HEK293T (cell line): ENCODE measurements around the gene OR8K1.

Source experiments
- CTCF ChIA-PET: fragments of 350-600 bp; formaldehyde crosslinking; extraction: SDS; loops from one replicate; lab custom pipeline; 2021; ENCODE audit warnings: antibody characterized with exemption, inconsistent platforms; lab: Yijun Ruan, JAX
- POLR2A ChIA-PET: fragments of 350-600 bp; formaldehyde crosslinking; extraction: SDS; loops from one replicate; lab custom pipeline; 2020; ENCODE audit warnings: antibody characterized with exemption, inconsistent platforms; lab: Yijun Ruan, JAX
- DNase-seq: peaks from one replicate; pipeline ENCODE4 v3.0.0; 2012; ENCODE audit warnings: mixed read lengths; ENCODE audit errors: extremely low spot score
- ARNT ChIP-seq: fragments of 450-650 bp; IDR thresholded peaks from 2 replicates; pipeline ENCODE4 v1.6.1; 2017; ENCODE audit warnings: mild to moderate bottlenecking
- BHLHE40 ChIP-seq: fragments of 450-650 bp; IDR thresholded peaks from 2 replicates; pipeline ENCODE4 v1.6.1; 2016; ENCODE audit warnings: mild to moderate bottlenecking, moderate library complexity, borderline replicate concordance
- CTBP1 ChIP-seq: fragments of 450-650 bp; IDR thresholded peaks from 2 replicates; pipeline ENCODE4 v1.6.1; 2016; ENCODE audit warnings: borderline replicate concordance
- ELF4 ChIP-seq: fragments of 450-650 bp; IDR thresholded peaks from 2 replicates; pipeline ENCODE4 v1.6.1; 2017; ENCODE audit warnings: antibody characterized with exemption
- FOXA1 ChIP-seq: fragments of 450-650 bp; IDR thresholded peaks from 2 replicates; pipeline ENCODE4 v1.6.1; 2016; ENCODE audit warnings: mild to moderate bottlenecking
- FOXK2 ChIP-seq: fragments of 450-650 bp; IDR thresholded peaks from 2 replicates; pipeline ENCODE4 v1.6.1; 2016; ENCODE audit warnings: mild to moderate bottlenecking
- FOXM1 ChIP-seq: fragments of 450-650 bp; IDR thresholded peaks from 2 replicates; pipeline ENCODE4 v1.6.1; 2017; ENCODE audit warnings: mild to moderate bottlenecking, borderline replicate concordance
- HDGF ChIP-seq: fragments of 450-650 bp; IDR thresholded peaks from 2 replicates; pipeline ENCODE4 v1.6.1; 2017; ENCODE audit warnings: antibody characterized with exemption, borderline replicate concordance
- L3MBTL2 ChIP-seq: fragments of 450-650 bp; conservative IDR thresholded peaks from 2 replicates; pipeline ENCODE4 v1.6.1; 2016; ENCODE audit warnings: mild to moderate bottlenecking
- LEF1 ChIP-seq: fragments of 450-650 bp; IDR thresholded peaks from 2 replicates; pipeline ENCODE4 v1.6.1; 2017; ENCODE audit warnings: mild to moderate bottlenecking, borderline replicate concordance
- NFRKB ChIP-seq: fragments of 450-650 bp; IDR thresholded peaks from 2 replicates; pipeline ENCODE4 v1.6.1; 2016; ENCODE audit warnings: mild to moderate bottlenecking, moderate library complexity
- SP1 ChIP-seq: fragments of 450-650 bp; IDR thresholded peaks from 2 replicates; pipeline ENCODE4 v1.6.1; 2017
- SUZ12 ChIP-seq: fragments of 450-650 bp; IDR thresholded peaks from 2 replicates; pipeline ENCODE4 v1.6.1; 2016; ENCODE audit warnings: mild to moderate bottlenecking
- TARDBP ChIP-seq: fragments of 450-650 bp; IDR thresholded peaks from 2 replicates; pipeline ENCODE4 v1.6.1; 2016
- ZNF384 ChIP-seq: fragments of 450-650 bp; IDR thresholded peaks from 2 replicates; pipeline ENCODE4 v1.6.1; 2016
- TF ChIP-seq, protein P1 (sequence below): fragments of 450-650 bp; IDR thresholded peaks from 2 replicates; pipeline ENCODE4 v1.6.1; 2016

OR8K1 gene

DNA sequence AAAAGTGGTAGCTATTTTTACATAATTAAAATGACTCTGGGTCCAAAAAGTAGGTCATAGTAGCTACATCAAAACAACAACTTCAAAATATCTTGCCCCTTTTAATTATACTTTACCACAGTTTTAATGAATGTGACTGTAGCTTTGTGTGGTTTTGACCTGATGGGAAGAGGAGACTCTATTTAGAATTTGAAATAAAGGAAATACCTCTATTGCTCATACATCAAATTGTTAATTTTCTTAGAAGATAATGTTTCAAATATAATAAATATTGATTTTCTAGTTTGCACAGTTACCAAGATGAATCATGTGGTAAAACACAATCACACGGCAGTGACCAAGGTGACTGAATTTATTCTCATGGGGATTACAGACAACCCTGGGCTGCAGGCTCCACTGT lies at the start of gene OR8K1:
OR8K1 (plus strand) TSS at position 301 of the 400 bp plus-strand sequence; CDS start at position 301, 0 bp downstream.
- POLR2A ChIA-PET = no interaction called here
- CTCF ChIA-PET = no interaction called here
- no peak for TF ChIP-seq ZNF384
- TF ChIP-seq TARDBP = no peak
- TF ChIP-seq NFRKB = no peak
- no peak for TF ChIP-seq BHLHE40
- TF ChIP-seq FOXK2 = no peak
- TF ChIP-seq ELF4 = no peak
- no peak for TF ChIP-seq SP1
- TF ChIP-seq HDGF = no peak
- no peak for TF ChIP-seq CTBP1
- TF ChIP-seq ARNT = no peak
- no peak for TF ChIP-seq FOXM1
- no peak for TF ChIP-seq L3MBTL2
- TF ChIP-seq, protein P1, sequence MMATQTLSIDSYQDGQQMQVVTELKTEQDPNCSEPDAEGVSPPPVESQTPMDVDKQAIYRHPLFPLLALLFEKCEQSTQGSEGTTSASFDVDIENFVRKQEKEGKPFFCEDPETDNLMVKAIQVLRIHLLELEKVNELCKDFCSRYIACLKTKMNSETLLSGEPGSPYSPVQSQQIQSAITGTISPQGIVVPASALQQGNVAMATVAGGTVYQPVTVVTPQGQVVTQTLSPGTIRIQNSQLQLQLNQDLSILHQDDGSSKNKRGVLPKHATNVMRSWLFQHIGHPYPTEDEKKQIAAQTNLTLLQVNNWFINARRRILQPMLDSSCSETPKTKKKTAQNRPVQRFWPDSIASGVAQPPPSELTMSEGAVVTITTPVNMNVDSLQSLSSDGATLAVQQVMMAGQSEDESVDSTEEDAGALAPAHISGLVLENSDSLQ = no peak
- no peak for TF ChIP-seq SUZ12
- no peak for DNase-seq

DNA sequence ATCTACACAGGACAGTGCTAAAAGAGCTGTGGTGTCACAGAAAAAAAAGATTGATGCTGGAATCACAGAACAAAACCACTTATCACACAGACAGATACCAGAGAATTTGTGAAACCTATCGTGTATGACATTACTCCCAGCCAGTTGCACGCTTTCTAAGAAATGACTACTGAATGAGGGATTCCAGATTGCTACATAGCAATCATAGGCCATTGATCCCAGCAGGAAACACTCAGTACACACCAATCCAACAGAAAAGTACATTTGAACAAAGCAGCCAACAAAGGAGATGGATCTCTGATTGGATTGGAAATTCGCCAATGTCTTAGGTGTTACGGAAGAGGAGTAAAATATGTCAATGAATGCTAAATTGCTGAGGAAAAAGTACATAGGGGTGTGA lies 48.9 kb upstream of the OR8K1 start:
- DNase-seq = no peak
- TF ChIP-seq BHLHE40 = no peak
- TF ChIP-seq ELF4 = no peak
- TF ChIP-seq FOXK2 = no peak
- TF ChIP-seq, protein P1 = no peak
- TF ChIP-seq L3MBTL2 = no peak
- no peak for TF ChIP-seq SP1
- TF ChIP-seq ARNT = no peak
- no peak for TF ChIP-seq ZNF384
- no peak for TF ChIP-seq FOXM1
- TF ChIP-seq HDGF = no peak
- no peak for TF ChIP-seq LEF1
- TF ChIP-seq TARDBP = no peak
- no peak for TF ChIP-seq SUZ12
- TF ChIP-seq FOXA1 = no peak
- TF ChIP-seq NFRKB = no peak
- TF ChIP-seq CTBP1 = no peak
- CTCF ChIA-PET = interaction anchor here (0.7 kb wide), 1 partner anchor 80 kb away, joined by 3 read pairs; no protein-coding TSS in a partner anchor
- POLR2A ChIA-PET = no interaction called here

DNA sequence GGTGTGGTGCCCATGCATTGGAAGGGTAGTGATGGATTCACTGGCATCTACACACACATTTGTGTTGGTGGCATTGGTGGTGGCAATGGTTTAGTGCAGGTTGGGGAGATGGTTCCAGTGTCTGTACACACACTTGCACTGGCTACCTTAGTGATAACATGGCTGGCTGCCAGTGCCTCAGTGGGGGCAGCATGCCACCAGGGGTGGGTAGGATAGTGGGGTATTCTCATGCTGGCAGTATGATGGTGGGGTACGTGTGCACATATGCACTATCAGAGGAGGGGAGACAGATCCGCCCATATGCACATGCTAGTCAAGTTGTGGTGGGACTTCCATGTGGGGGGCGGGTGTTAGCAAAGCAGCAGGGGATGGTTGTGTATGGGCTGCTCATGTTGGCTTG lies 38.0 kb upstream of the OR8K1 start:
- no peak for DNase-seq
- POLR2A ChIA-PET = no interaction called here
- CTCF ChIA-PET = no interaction called here
- TF ChIP-seq FOXM1 = no peak
- no peak for TF ChIP-seq HDGF
- TF ChIP-seq ZNF384 = no peak
- no peak for TF ChIP-seq NFRKB
- TF ChIP-seq BHLHE40 = no peak
- TF ChIP-seq, protein P1 = no peak
- TF ChIP-seq ELF4 = no peak
- no peak for TF ChIP-seq SUZ12
- no peak for TF ChIP-seq ARNT
- no peak for TF ChIP-seq LEF1
- no peak for TF ChIP-seq FOXK2
- no peak for TF ChIP-seq FOXA1
- no peak for TF ChIP-seq SP1
- no peak for TF ChIP-seq L3MBTL2

DNA sequence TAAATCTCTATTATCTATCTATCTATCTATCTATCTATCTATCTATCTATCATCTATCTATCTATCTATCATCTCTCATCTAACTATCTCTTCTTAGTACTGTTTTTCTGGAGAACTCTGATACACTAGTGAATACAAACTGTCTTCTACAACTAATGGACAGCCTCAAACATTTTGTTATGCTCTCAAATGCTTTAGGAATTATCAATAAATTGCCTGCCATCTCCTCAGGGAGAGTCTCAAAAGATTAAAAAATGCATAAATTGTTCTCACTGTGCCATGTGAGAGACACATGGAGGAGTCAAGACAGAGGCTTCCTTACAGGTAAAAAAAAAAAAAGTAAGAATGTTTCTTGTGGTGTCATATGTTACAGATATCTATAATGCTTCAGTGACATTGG lies 31.0 kb upstream of the OR8K1 start, which contains the start of gene OR8K3:
OR8K3 (plus strand) TSS at position 301 of the 400 bp plus-strand sequence. CDS start 3,163 bp downstream, outside the sequence.
- TF ChIP-seq HDGF (no peak), LEF1 (no peak), TARDBP (no peak), ARNT (no peak), FOXK2 (no peak), BHLHE40 (no peak), SUZ12 (no peak)
- ChIA-PET POLR2A (no interaction called here), CTCF (no interaction called here)
- no peak for DNase-seq

DNA sequence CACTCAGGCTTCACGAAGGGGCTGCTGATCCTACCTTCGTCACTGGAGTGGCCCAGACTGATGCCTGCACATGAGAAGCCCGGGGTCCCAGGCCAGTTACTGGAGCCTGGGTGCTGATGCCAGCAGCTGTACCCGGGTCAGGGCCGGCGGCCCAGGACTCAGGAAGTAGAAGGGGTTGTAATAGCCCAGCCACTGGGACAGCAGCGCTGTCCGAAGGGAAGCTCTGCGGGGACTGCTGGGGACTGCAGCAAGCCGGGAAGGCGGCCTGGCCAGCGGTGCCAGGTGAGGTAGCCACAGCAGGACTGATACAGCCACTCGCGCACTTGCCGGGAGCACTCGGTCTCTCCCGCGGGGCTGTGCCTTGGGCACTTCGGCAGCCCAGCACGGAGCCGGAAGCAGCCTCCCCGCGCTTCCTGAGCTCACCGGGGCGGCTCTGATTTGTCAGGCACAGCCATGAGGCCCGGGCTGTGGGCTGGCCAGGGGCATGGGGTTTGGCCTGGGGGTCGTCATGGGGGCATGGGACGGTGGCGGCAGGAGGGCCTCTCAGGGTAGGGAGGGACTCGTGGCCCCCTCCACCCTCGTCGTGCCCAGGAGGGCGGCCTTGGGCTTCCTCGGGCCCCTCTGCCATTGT lies 13.9 kb upstream of the OR8K1 start:
- CTCF ChIA-PET = no interaction called here
- no peak for TF ChIP-seq LEF1
- no peak for TF ChIP-seq SP1
- no peak for TF ChIP-seq ARNT
- no peak for TF ChIP-seq ELF4
- TF ChIP-seq NFRKB = no peak
- TF ChIP-seq FOXM1 = no peak
- no peak for TF ChIP-seq BHLHE40
- TF ChIP-seq SUZ12 = no peak
- TF ChIP-seq FOXK2 = no peak
- TF ChIP-seq TARDBP = no peak
- no peak for TF ChIP-seq L3MBTL2
- no peak for TF ChIP-seq HDGF
- no peak for TF ChIP-seq CTBP1
- TF ChIP-seq, protein P1 = no peak
- TF ChIP-seq ZNF384 = no peak
- TF ChIP-seq FOXA1 = no peak
- no peak for DNase-seq
- POLR2A ChIA-PET = no interaction called here
